Measurements from ENCODE around the gene NCK2.

NCK2 gene

DNA sequence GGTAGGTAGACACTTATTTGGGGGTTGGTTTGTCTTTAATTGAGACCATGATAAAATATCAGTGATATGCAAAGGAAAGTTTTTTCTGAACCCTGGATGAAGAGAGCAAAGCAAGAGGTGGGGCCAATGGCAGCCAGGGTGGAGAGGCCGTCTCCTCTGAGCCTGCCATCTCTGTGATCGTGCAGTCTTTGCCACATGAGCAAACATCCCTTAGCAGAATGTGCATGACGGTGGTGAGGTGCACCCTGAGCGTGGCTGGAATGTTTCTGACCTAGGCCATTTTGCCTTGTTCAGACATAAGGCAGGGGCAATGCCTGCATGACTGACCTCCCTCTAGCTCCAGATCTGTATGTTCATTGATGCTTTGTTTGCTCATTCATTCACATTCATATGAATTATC is 6.0 kb downstream of the NCK2 start:
- no peaks in the 10 kb centered on the region for H3K79me2 ChIP-seq (ENCODE audit: insufficient read depth, low read length)
- H3K4me2 ChIP-seq (ENCODE audit: low read depth, low read length, poor library complexity, severe bottlenecking) = no peak overlapping the region
- no peaks in the 10 kb centered on the region for H3F3A ChIP-seq (ENCODE audit: insufficient read depth)
- H3K9ac ChIP-seq (ENCODE audit: low read length) = no peak overlapping the region
- H4K20me1 ChIP-seq (ENCODE audit: low read depth, low read length) = no peaks in the 10 kb centered on the region
- no peak overlapping the region for H3K27ac ChIP-seq (ENCODE audit: low read depth, low read length)
- H2AFZ ChIP-seq (ENCODE audit: low read depth, low read length, severe bottlenecking) = no peak overlapping the region
- no peaks in the 10 kb centered on the region for H3K9me2 ChIP-seq (replicated peaks; ENCODE audit: insufficient read depth, low read length)
- no peak overlapping the region for H3K4me3 ChIP-seq (ENCODE audit: insufficient read depth, low read length, poor library complexity, severe bottlenecking)
- no peaks in the 10 kb centered on the region for H3K36me3 ChIP-seq (ENCODE audit: low read length)
- H3K9me3 ChIP-seq (ENCODE audit: insufficient read depth, low read length) = no peaks in the 10 kb centered on the region
- no peaks in the 10 kb centered on the region for H3K27me3 ChIP-seq (ENCODE audit: low read length)
- TF ChIP-seq, protein P1, sequence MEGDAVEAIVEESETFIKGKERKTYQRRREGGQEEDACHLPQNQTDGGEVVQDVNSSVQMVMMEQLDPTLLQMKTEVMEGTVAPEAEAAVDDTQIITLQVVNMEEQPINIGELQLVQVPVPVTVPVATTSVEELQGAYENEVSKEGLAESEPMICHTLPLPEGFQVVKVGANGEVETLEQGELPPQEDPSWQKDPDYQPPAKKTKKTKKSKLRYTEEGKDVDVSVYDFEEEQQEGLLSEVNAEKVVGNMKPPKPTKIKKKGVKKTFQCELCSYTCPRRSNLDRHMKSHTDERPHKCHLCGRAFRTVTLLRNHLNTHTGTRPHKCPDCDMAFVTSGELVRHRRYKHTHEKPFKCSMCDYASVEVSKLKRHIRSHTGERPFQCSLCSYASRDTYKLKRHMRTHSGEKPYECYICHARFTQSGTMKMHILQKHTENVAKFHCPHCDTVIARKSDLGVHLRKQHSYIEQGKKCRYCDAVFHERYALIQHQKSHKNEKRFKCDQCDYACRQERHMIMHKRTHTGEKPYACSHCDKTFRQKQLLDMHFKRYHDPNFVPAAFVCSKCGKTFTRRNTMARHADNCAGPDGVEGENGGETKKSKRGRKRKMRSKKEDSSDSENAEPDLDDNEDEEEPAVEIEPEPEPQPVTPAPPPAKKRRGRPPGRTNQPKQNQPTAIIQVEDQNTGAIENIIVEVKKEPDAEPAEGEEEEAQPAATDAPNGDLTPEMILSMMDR (IDR thresholded peaks at IDR 0.05; ENCODE audit: insufficient read depth, low read length, poor library complexity, severe bottlenecking) = no peak

DNA sequence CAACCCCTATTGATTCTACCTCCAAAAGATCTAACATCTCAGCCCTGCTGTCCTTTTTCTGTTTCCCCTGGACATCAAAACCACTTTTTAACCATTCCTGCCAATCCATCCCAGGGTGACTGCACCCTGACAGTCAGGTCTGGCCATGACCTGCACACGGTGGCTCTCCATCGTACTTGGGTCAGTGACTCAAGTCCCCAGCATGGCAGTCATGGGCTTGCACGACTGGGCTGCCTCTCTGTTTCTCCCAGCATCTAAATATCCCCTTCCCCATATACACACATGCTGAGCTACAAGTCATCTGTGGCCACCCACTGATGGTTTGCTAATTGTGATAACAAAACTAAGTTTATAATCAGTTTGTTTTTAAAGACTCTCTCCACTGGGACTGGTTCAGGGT is 6.6 kb downstream of the NCK2 start:
- Histone ChIP-seq H3K27me3 (ENCODE audit: low read length) (no peaks in the 10 kb centered on the region), H3K9me2 (replicated peaks; ENCODE audit: insufficient read depth, low read length) (no peaks in the 10 kb centered on the region), H3K9ac (ENCODE audit: low read length) (no peak overlapping the region), H3K4me3 (ENCODE audit: insufficient read depth, low read length, poor library complexity, severe bottlenecking) (no peak overlapping the region), H3K36me3 (ENCODE audit: low read length) (no peaks in the 10 kb centered on the region), H3K9me3 (ENCODE audit: insufficient read depth, low read length) (no peaks in the 10 kb centered on the region), H2AFZ (ENCODE audit: low read depth, low read length, severe bottlenecking) (no peak overlapping the region), H4K20me1 (ENCODE audit: low read depth, low read length) (no peaks in the 10 kb centered on the region), H3K4me2 (ENCODE audit: low read depth, low read length, poor library complexity, severe bottlenecking) (no peak overlapping the region), H3F3A (ENCODE audit: insufficient read depth) (no peaks in the 10 kb centered on the region), H3K27ac (ENCODE audit: low read depth, low read length) (no peak overlapping the region), H3K79me2 (ENCODE audit: insufficient read depth, low read length) (no peaks in the 10 kb centered on the region)
- TF ChIP-seq, protein P1 (IDR thresholded peaks at IDR 0.05; ENCODE audit: insufficient read depth, low read length, poor library complexity, severe bottlenecking) = no peak
- no peak for TF ChIP-seq EZH2phosphoT487 (conservative IDR thresholded peaks at IDR 0.05; ENCODE audit: low read length)

DNA sequence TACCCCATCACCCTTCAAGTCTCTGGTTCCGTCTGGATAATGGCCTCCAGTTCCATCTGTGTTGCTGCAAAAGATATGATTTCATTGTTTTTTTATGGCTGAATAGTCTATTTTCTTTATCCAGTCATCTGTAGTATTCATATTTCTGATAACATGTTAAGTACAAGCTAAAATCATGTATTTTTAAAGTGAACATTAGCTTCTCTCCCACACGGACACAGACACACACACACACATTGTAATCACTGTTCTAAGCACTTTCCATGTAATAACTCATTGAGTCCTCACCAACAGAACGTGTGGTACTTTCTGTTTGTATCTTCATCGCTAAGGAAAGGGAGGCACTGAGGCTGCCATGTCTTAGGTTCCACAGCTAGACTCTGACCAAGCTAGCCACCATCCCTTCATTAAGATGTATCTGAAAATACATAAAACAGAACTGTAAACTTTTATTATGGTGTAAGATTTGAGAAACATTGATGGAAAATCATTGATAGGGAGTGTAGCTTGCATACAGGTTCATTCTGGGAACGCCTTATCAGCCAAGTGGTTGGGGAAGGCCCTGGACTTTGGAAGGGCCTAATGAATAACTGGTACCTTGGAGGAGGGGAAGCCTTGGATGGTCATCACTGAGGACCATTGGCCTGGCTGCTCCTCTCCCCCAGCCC is 8.1 kb downstream of the NCK2 start:
- H3F3A ChIP-seq (ENCODE audit: insufficient read depth) = no peaks in the 10 kb centered on the region
- H3K9me3 ChIP-seq (ENCODE audit: insufficient read depth, low read length) = no peaks in the 10 kb centered on the region
- H3K79me2 ChIP-seq (ENCODE audit: insufficient read depth, low read length) = no peaks in the 10 kb centered on the region
- H3K4me2 ChIP-seq (ENCODE audit: low read depth, low read length, poor library complexity, severe bottlenecking) = no peak overlapping the region
- H2AFZ ChIP-seq (ENCODE audit: low read depth, low read length, severe bottlenecking) = no peak overlapping the region
- no peak overlapping the region for H3K9ac ChIP-seq (ENCODE audit: low read length)
- H3K9me2 ChIP-seq (replicated peaks; ENCODE audit: insufficient read depth, low read length) = no peaks in the 10 kb centered on the region
- H3K27me3 ChIP-seq (ENCODE audit: low read length) = no peaks in the 10 kb centered on the region
- H3K4me3 ChIP-seq (ENCODE audit: insufficient read depth, low read length, poor library complexity, severe bottlenecking) = no peak overlapping the region
- H4K20me1 ChIP-seq (ENCODE audit: low read depth, low read length) = no peaks in the 10 kb centered on the region
- no peak for TF ChIP-seq EZH2phosphoT487 (conservative IDR thresholded peaks at IDR 0.05; ENCODE audit: low read length)
- TF ChIP-seq, protein P1 (IDR thresholded peaks at IDR 0.05; ENCODE audit: insufficient read depth, low read length, poor library complexity, severe bottlenecking) = no peak
- no peak overlapping the region for H3K27ac ChIP-seq (ENCODE audit: low read depth, low read length)
- H3K36me3 ChIP-seq (ENCODE audit: low read length) = no peaks in the 10 kb centered on the region
